Hepatocyte (in vitro differentiated cells): ENCODE results near the gene LMAN2L.

Source experiments
- CTCF ChIP-seq: fragments of 200-600 bp; sonication (generic); IDR thresholded peaks from 2 replicates; pipeline ENCODE4 v1.5.1; 2016; ENCODE audit warnings: antibody characterized with exemption, mild to moderate bottlenecking; ENCODE audit not compliant: poor library complexity
- EZH2 ChIP-seq: fragments of 200-600 bp; sonication (generic); IDR thresholded peaks from 2 replicates; pipeline ENCODE4 v1.6.1; 2016; ENCODE audit warnings: antibody characterized with exemption, mild to moderate bottlenecking, borderline replicate concordance

GRCh38 chr2:96699021-96699420, 40.8 kb downstream of the LMAN2L start:
- TF ChIP-seq CTCF, result no peak
- TF ChIP-seq EZH2, result no peak
